K562 (cell line): ENCODE measurements around the gene TBL2. TPM values are rescaled to one million over a fixed set of nuclear protein-coding genes. Genes with fewer than 3 reads are reported as not detected.
"Not testable (repeated sequence)": the region's sequence is repeated elsewhere in the genome, so short reads cannot be mapped to it uniquely, and the experiment has no call there.

Experiments used
- ATAC-seq: fragments of 200-7000 bp; cut with Tn5 transposase; 3 replicates; pipeline ENCODE4 v1.9.1; 2020; ENCODE audit warnings: moderate library complexity
- BruUV-seq: library from RNA; stranded (reverse); fragments of 400-500 nt; replicated peaks from 2 replicates; lab custom pipeline; 2021; lab: Mats Ljungman, UMichigan
- CTCF ChIA-PET: fragments of 300-600 bp; formaldehyde crosslinking; extraction: SDS; loops from one replicate; lab custom pipeline; 2021; ENCODE audit warnings: low intra/inter-chr PET ratio; lab: Yijun Ruan, JAX
- POLR2A ChIA-PET: fragments of 300-600, 350-650 bp; sonication (Branson Sonifier 250); formaldehyde crosslinking; extraction: SDS; loops from one replicate; lab custom pipeline; 2021; ENCODE audit warnings: antibody characterized with exemption, inconsistent platforms; lab: Yijun Ruan, JAX
- DNase-seq, 4 experiments: peaks; one replicate each; pipeline versions ENCODE4 v3.0.0 to v3.0.0-alpha.2; 2011 to 2018; ENCODE audit warnings: low spot score in 3 of 4, mixed read lengths in 3 of 4; ENCODE audit errors: extremely low read depth in 1 of 4
- FAIRE-seq: peaks from 2 replicates; lab custom pipeline; 2011; peaks lifted over from hg19 to GRCh38; lab: Jason Lieb, UNC
- H2AFZ ChIP-seq: 2 replicates; pipeline ENCODE4 v1.6.0; 2011; ENCODE audit warnings: low read depth, low read length, control low read depth, inconsistent platforms
- H3K27ac ChIP-seq: fragments of 200-600 bp; 3 replicates; pipeline ENCODE4 v1.8.0; 2011; ENCODE audit warnings: low read depth, mild to moderate bottlenecking, control low read depth, inconsistent platforms, low read length, moderate library complexity, mixed read lengths; ENCODE audit errors: extremely low read depth
- H3K27me3 ChIP-seq, 2 experiments: fragments of 300-600 bp in 1 of 2; 2 replicates in 1 of 2; 3 replicates in 1 of 2; pipeline versions ENCODE4 v1.6.0 to v1.8.0; 2011; ENCODE audit warnings: inconsistent platforms in 2 of 2, low read length in 2 of 2, mild to moderate bottlenecking in 1 of 2, mixed read lengths in 1 of 2, moderate library complexity in 1 of 2; ENCODE audit not compliant: control insufficient read depth in 2 of 2, insufficient read depth in 2 of 2
- H3K36me3 ChIP-seq: fragments of 300-600 bp; 3 replicates; pipeline ENCODE4 v1.8.0; 2011; ENCODE audit warnings: mild to moderate bottlenecking, low read length, inconsistent platforms; ENCODE audit not compliant: control insufficient read depth, insufficient read depth
- H3K4me1 ChIP-seq, 2 experiments: fragments of 200-600 bp in 1 of 2; replicated peaks in 1 of 2; 2 replicates in 1 of 2; 3 replicates in 1 of 2; pipeline versions ENCODE4 v1.5.1 to v1.8.0; 2011; ENCODE audit warnings: inconsistent platforms in 2 of 2, low read length in 2 of 2, mild to moderate bottlenecking in 1 of 2, mixed read lengths in 1 of 2, moderate library complexity in 1 of 2; ENCODE audit not compliant: control insufficient read depth in 2 of 2, insufficient read depth in 2 of 2
- H3K4me2 ChIP-seq: 2 replicates; pipeline ENCODE4 v1.6.1; 2011; ENCODE audit warnings: low read length, control low read depth, inconsistent platforms, mixed read lengths; ENCODE audit not compliant: insufficient read depth
- H3K4me3 ChIP-seq: fragments of 200-600 bp; sonication (generic), shearing (Covaris generic); 2 replicates; pipeline ENCODE4 v1.5.1; 2016; ENCODE audit warnings: control low read depth, inconsistent platforms
- H3K79me2 ChIP-seq: fragments of 200-600 bp; 3 replicates; pipeline ENCODE4 v1.8.0; 2011; ENCODE audit warnings: low read length, inconsistent platforms; ENCODE audit not compliant: control insufficient read depth, insufficient read depth
- H3K9ac ChIP-seq, 2 experiments: 2 replicates each; pipeline versions ENCODE4 v1.6.0 to v1.6.1; 2011; ENCODE audit warnings: low read depth in 2 of 2, low read length in 2 of 2, control low read depth in 1 of 2, inconsistent platforms in 1 of 2, mild to moderate bottlenecking in 1 of 2, mixed read lengths in 1 of 2; ENCODE audit not compliant: insufficient read depth in 1 of 2
- H3K9me1 ChIP-seq: one replicate; pipeline ENCODE4 v1.6.0; 2011; ENCODE audit warnings: inconsistent platforms, mild to moderate bottlenecking, low read length, moderate library complexity; ENCODE audit not compliant: control insufficient read depth, insufficient read depth
- H3K9me3 ChIP-seq: replicated peaks from 2 replicates; pipeline ENCODE4 v1.5.1; 2011; ENCODE audit warnings: low read depth, low read length, inconsistent platforms; ENCODE audit not compliant: control insufficient read depth, insufficient read depth
- H4K20me1 ChIP-seq: replicated peaks from 2 replicates; pipeline ENCODE4 v1.6.1; 2011; ENCODE audit warnings: low read length, inconsistent platforms, mixed read lengths; ENCODE audit not compliant: control insufficient read depth, insufficient read depth
- ARID3B ChIP-seq: fragments of 250-450 bp; sonication (Bioruptor Pico); IDR thresholded peaks from 2 replicates; pipeline ENCODE4 v1.4.0; 2020; ENCODE audit warnings: borderline replicate concordance
- E2F1 ChIP-seq: sonication (generic); formaldehyde crosslinking; IDR thresholded peaks from 2 replicates; pipeline ENCODE4 v1.8.1; 2023; ENCODE audit warnings: mild to moderate bottlenecking, missing genetic modification reagents, moderate library complexity
- HOMEZ ChIP-seq: fragments of 250-450 bp; sonication (Bioruptor Pico); IDR thresholded peaks from 2 replicates; pipeline ENCODE4 v1.4.0; 2020; ENCODE audit warnings: mild to moderate bottlenecking, moderate library complexity
- MLX ChIP-seq, 2 experiments: fragments of 450-650 bp in 1 of 2; sonication (generic) in 1 of 2; formaldehyde crosslinking; conservative IDR thresholded peaks; 2 replicates each; pipeline versions ENCODE4 v1.4.0 to v1.8.1; 2020 to 2022; ENCODE audit warnings: mild to moderate bottlenecking in 1 of 2, missing genetic modification reagents in 1 of 2
- TCF7 ChIP-seq: sonication (generic); IDR thresholded peaks from 2 replicates; pipeline ENCODE4 v1.6.1; 2016; ENCODE audit warnings: antibody characterized with exemption, borderline replicate concordance
- ZNF121 ChIP-seq: sonication (generic); formaldehyde crosslinking; conservative IDR thresholded peaks from 2 replicates; pipeline ENCODE4 v1.8.0; 2022; ENCODE audit warnings: missing genetic modification reagents
- WGBS: fragments of 100-300 bp; shearing (Covaris generic); methylation state at CpG from one replicate; pipeline ENCODE4 v1.1.6; 2016; ENCODE audit warnings: low coverage, mixed read lengths; ENCODE audit not compliant: insufficient coverage; ENCODE audit errors: missing lambda C conversion rate; 5-methylcytosine and 5-hydroxymethylcytosine counted together
- in situ Hi-C: fragments of 300-500 bp; cut with MboI; formaldehyde crosslinking; loops from 4 replicates; pipeline ENCODE4 v1.15.0; 2018; ENCODE audit warnings: inconsistent platforms, mixed read lengths
- intact Hi-C: fragments of 100-400 bp; cut with micrococcal nuclease; formaldehyde crosslinking; loops from 2 replicates; pipeline ENCODE4 v1.14.2; 2022
- polyA plus RNA-seq, 8 experiments: library from polyadenylated mRNA; depleted of rRNA in 4 of 8; stranded (reverse) in 5 of 8; unstranded in 3 of 8; fragments of >200 nt; fragmentation: Nextera tagmentation in 2 of 8; fragmentation: Illumina TruSeq in 1 of 8; extraction: Ambion mirVana in 2 of 8; extraction: Trizol in 1 of 8; gene quantifications; 2 replicates each; pipeline versions ENCODE4 v1.2.1 to v1.2.3, GENCODE V29; 2011 to 2014; ENCODE audit warnings: inconsistent platforms in 1 of 8, missing spikeins in 1 of 8
- total RNA-seq, 7 experiments: library from RNA; depleted of rRNA in 6 of 7; stranded (reverse); fragments of >200 nt in 6 of 7; fragmentation: Illumina TruSeq in 2 of 7; extraction: Trizol in 2 of 7; gene quantifications; 2 replicates each; pipeline versions ENCODE4 v1.2.1 to v1.2.3, GENCODE V29; 2011 to 2021; ENCODE audit warnings: low replicate concordance in 1 of 7

The TBL2 gene
- total and polyA plus RNA-seq, 9 of the 15 experiments (the other 6 are each of a cell fraction or from before 2014, with no cell fraction given), result 2.5 to 123 (median 49.2) TPM

- no peak for TF ChIP-seq E2F1
- no peak for TF ChIP-seq HOMEZ (CRISPR knock-in tag)
- no peak for TF ChIP-seq TCF7
- no peak for TF ChIP-seq ARID3B
These were observed 41.9 kb downstream of the TBL2 start (continued) for GRCh38 chr7:73536479-73536878.

- CTCF ChIA-PET, H3K4me3 ChIP-seq, in situ Hi-C loops, H3K9me3 ChIP-seq: not testable (repeated sequence)
- peak; percentile 50; the same call in 1 of the 2 replicates for TF ChIP-seq ZNF121
- TF ChIP-seq MLX (CRISPR knock-in tag; conservative IDR thresholded peaks at IDR 0.05), result 0 out of 4 replicates have a peak, but pooled peaks of 1 of the 2 experiments have one; percentile 22
- TF ChIP-seq, all 486 proteins: peak for 2; not testable (repeated sequence) for 484
- H3K27me3 ChIP-seq, H4K20me1 ChIP-seq, FAIRE-seq, H3K9me1 ChIP-seq, H3K27ac ChIP-seq, H2AFZ ChIP-seq, H3K4me2 ChIP-seq, H3K4me1 ChIP-seq, ATAC-seq, intact Hi-C loops, H3K9ac ChIP-seq, H3K79me2 ChIP-seq, BruUV-seq: not testable (repeated sequence)
- peaks cover 53% of the 10 kb centered on the region; the same call in 2 of the 3 replicates for H3K36me3 ChIP-seq
- POLR2A ChIA-PET, result interaction anchor here (0.7 to 1.1 kb wide), 2 partner anchors 14 to 19 kb away, joined by 3 to 6 read pairs; partner anchors contain the start of gene BAZ1B
- peak in 2 of 4 experiments; percentile 31 to 32 for DNase-seq
- whole genome bisulfite sequencing, result 95% methylated on average over 7 of the region's 7 CpGs
These were observed 42.5 kb downstream of the TBL2 start for GRCh38 chr7:73535918-73536317.
